ENCODE measurements around the gene MYBL2. TPM values are rescaled to one million over a fixed set of nuclear protein-coding genes. Genes with fewer than 3 reads are reported as not detected.
A peak's percentile ranks its signal among the peaks of the same experiment; 100 is the strongest.
"Not testable (repeated sequence)": the region's sequence is repeated elsewhere in the genome, so short reads cannot be mapped to it uniquely, and the experiment has no call there.

Gene MYBL2
- total and polyA plus RNA-seq, 3 experiments from 2014 or later = 0.20 to 78.6 (median 78.3) TPM

DNA sequence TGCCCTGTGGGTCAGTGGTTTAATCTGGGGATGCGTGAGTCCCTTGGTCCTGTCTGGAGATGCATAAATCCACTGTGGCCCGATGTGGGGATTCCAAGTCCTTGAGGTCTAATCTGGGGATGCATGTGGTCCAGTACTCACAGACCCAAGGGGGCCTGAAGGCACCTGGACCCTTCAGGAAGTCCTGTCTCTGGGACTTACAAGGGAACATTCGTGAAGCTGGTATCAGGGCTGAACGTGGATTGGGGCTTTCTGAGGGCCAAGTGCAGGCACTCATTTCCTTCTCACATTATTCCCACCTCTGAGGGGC is 85.1 kb downstream of the MYBL2 start:
- Mint-ChIP-seq H3K4me3 (peak overlapping the region in 1 of 7 donors; percentile 34), H3K9me3 (no peaks in the 10 kb centered on the region), H3K36me3 (no peaks in the 10 kb centered on the region), H3K4me1 (peaks cover 22 to 36% (median 33%) of the 10 kb centered on the region in 3 donors), H3K27ac (no peak overlapping the region), H3K27me3 (peaks cover 4 to 39% of the 10 kb centered on the region in 2 donors)
- Histone ChIP-seq H3K36me3 (ENCODE audit: insufficient read depth, low read length) (no peaks in the 10 kb centered on the region), H3K4me1 (ENCODE audit: insufficient read depth, low read length) (peaks cover 24% of the 10 kb centered on the region), H3K4me3 (ENCODE audit: low read length) (no peak overlapping the region), H3K9me3 (ENCODE audit: low read length) (no peaks in the 10 kb centered on the region), H3K27ac (ENCODE audit: low read depth, low read length) (no peak overlapping the region), H3K27me3 (ENCODE audit: insufficient read depth, low read length, poor library complexity, severe bottlenecking) (no peaks in the 10 kb centered on the region)
- no peak for DNase-seq
- ChIA-PET CTCF (interaction anchor here (5.9 kb wide), 1 partner anchor 330 kb away, joined by 74 read pairs; no protein-coding TSS in a partner anchor), POLR2A (no interaction called here)

DNA sequence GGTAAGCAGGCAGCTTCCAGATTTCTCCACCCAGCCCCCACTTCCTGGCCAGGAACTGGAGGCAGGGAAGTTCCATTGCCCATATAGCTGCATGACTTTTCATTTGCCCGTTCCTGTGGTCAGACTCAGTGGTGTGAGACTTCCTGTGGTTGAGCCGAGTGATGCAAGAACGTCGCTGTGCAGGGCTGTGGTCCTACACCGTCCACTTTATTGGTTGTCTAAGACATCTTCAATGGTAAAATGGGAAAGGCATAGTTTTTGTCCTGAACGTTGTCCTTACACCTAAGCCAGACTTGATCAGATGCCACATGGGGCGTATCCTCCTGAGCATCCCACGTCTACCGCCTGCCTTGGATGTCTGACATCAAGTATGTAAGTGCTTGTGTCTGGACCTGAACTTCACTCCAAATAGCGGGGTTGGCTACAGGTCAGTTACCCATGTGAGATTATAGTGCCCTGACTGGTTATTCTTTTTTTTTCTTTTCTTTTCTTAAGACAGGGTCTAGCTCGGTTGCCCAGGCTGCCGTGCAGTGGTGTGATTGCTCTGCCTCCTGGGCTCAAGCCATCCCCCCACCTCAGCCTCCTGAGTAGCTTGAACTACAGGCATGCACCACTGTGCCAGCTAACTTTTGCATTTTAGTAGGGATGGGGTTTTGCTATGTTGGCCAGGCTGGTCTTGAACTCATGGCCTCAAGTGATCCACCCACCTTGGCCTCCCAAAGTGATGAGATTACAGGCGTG is 85.8 kb downstream of the MYBL2 start:
- Histone ChIP-seq H3K27me3 (ENCODE audit: insufficient read depth, low read length, poor library complexity, severe bottlenecking) (no peaks in the 10 kb centered on the region), H3K36me3 (ENCODE audit: insufficient read depth, low read length) (no peaks in the 10 kb centered on the region), H3K4me3 (ENCODE audit: low read length) (no peak overlapping the region), H3K27ac (ENCODE audit: low read depth, low read length) (no peak overlapping the region), H3K4me1 (ENCODE audit: insufficient read depth, low read length) (peaks cover 24% of the 10 kb centered on the region), H3K9me3 (ENCODE audit: low read length) (no peaks in the 10 kb centered on the region)
- no peak for DNase-seq
- Mint-ChIP-seq H3K9me3 (no peaks in the 10 kb centered on the region), H3K4me3 (peak overlapping the region in 1 of 7 donors; percentile 61), H3K4me1 (peaks cover 22 to 36% (median 33%) of the 10 kb centered on the region in 3 donors), H3K27ac (peak overlapping the region in 2 of 8 donors; percentile 34 to 64), H3K36me3 (no peaks in the 10 kb centered on the region), H3K27me3 (peaks cover 4 to 36% of the 10 kb centered on the region in 2 donors)
- POLR2A ChIA-PET = no interaction called here
- CTCF ChIA-PET = interaction anchor here (5.9 kb wide), 1 partner anchor 329 kb away, joined by 74 read pairs; no protein-coding TSS in a partner anchor

DNA sequence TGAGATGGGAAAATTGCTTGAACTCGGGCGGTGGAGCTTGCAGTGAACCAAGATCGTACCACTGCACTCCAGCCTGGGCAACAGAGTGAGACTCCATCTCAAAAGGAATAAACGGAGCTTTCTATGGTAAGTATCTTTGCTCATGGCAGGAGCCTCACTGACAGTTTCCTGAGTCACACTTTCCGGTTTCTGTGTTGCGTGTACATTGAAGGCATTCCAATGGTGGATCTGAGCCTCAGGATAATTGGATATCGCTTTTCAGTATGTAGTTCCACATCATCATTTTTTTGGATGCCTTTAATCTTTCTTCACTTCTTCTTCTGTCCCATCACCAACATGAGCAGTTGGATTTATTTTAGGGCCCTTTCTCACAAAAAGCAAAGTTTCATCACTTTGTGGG is 88.5 kb downstream of the MYBL2 start:
- DNase-seq = no peak
- peaks cover 4 to 21% of the 10 kb centered on the region in 2 donors for H3K27me3 Mint-ChIP-seq
- no peaks in the 10 kb centered on the region for H3K9me3 ChIP-seq (ENCODE audit: low read length)
- H3K27ac ChIP-seq (ENCODE audit: low read depth, low read length) = no peak overlapping the region
- POLR2A ChIA-PET = no interaction called here
- H3K36me3 Mint-ChIP-seq = no peaks in the 10 kb centered on the region
- no peaks in the 10 kb centered on the region for H3K27me3 ChIP-seq (ENCODE audit: insufficient read depth, low read length, poor library complexity, severe bottlenecking)
- H3K27ac Mint-ChIP-seq = no peak overlapping the region
- peaks cover 16% of the 10 kb centered on the region for H3K4me1 ChIP-seq (ENCODE audit: insufficient read depth, low read length)
- H3K4me3 Mint-ChIP-seq = no peak overlapping the region
- peaks cover 22 to 27% (median 25%) of the 10 kb centered on the region in 3 donors for H3K4me1 Mint-ChIP-seq
- CTCF ChIA-PET = interaction anchor here (1.0 to 1.8 kb wide), 2 partner anchors 9 to 325 kb away, joined by 3 to 7 read pairs; no protein-coding TSS in a partner anchor
- no peaks in the 10 kb centered on the region for H3K9me3 Mint-ChIP-seq
- no peaks in the 10 kb centered on the region for H3K36me3 ChIP-seq (ENCODE audit: insufficient read depth, low read length)
- no peak overlapping the region for H3K4me3 ChIP-seq (ENCODE audit: low read length)

DNA sequence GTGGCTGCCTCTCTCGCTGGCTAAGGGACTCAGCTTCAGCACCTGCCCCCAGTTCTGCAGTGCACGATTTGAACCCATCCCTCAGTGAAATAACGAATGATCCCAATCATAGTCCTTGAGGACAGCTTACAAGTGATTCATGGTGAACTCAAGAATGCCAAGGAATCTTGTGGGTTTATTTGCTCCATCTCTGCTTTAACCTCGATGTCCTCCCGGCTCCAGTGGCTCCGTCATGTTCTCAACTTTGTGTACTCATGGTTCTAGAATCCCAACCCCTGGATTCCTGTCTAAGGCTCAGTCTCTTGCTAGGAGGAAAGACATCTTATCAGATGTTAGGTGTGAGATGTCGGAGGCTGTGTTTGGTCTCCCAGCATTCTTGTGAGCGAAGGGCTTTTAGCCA is 88.9 kb downstream of the MYBL2 start:
- ChIA-PET CTCF (interaction anchor here (0.9 to 1.8 kb wide), 2 partner anchors 28 to 325 kb away, joined by 3 to 7 read pairs; partner anchors contain the start of gene GTSF1L), POLR2A (no interaction called here)
- H3K4me1 ChIP-seq (ENCODE audit: insufficient read depth, low read length) = peaks cover 16% of the 10 kb centered on the region
- no peak for DNase-seq
- H3K4me3 ChIP-seq (ENCODE audit: low read length) = no peak overlapping the region
- Mint-ChIP-seq H3K4me1 (peaks cover 19 to 22% (median 21%) of the 10 kb centered on the region in 3 donors), H3K36me3 (no peaks in the 10 kb centered on the region), H3K27ac (no peak overlapping the region), H3K4me3 (no peak overlapping the region), H3K9me3 (no peaks in the 10 kb centered on the region), H3K27me3 (peaks cover 4 to 17% of the 10 kb centered on the region in 2 donors)
- H3K36me3 ChIP-seq (ENCODE audit: insufficient read depth, low read length) = no peaks in the 10 kb centered on the region
- no peak overlapping the region for H3K27ac ChIP-seq (ENCODE audit: low read depth, low read length)
- no peaks in the 10 kb centered on the region for H3K9me3 ChIP-seq (ENCODE audit: low read length)
- H3K27me3 ChIP-seq (ENCODE audit: insufficient read depth, low read length, poor library complexity, severe bottlenecking) = no peaks in the 10 kb centered on the region

DNA sequence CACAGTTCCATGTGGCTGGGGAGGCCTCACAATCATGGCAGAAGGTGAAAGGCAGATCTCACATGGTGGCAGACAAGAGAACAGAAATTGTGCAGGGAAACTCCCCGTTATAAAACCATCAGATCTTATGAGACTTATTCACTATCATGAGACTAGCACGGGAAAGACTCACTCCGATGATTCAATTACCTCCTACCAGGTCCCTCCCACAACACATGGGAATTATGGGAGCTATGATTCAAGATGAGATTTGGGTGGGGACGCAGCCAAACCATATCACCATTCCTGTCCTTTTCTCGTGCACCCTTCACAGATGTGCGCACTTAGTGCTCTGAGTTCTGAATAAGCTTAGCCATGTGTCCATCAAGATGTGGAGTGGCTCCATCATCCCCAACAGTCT is 91.0 kb downstream of the MYBL2 start:
- H3K27me3 Mint-ChIP-seq; H3K36me3 ChIP-seq (ENCODE audit: insufficient read depth, low read length); H3K27me3 ChIP-seq (ENCODE audit: insufficient read depth, low read length, poor library complexity, severe bottlenecking); H3K27ac ChIP-seq (ENCODE audit: low read depth, low read length); H3K36me3 Mint-ChIP-seq; H3K4me3 Mint-ChIP-seq; H3K4me1 ChIP-seq (ENCODE audit: insufficient read depth, low read length); H3K4me3 ChIP-seq (ENCODE audit: low read length); DNase-seq; H3K9me3 Mint-ChIP-seq; POLR2A ChIA-PET; H3K27ac Mint-ChIP-seq; H3K4me1 Mint-ChIP-seq; H3K9me3 ChIP-seq (ENCODE audit: low read length): not testable (repeated sequence)
- CTCF ChIA-PET = interaction anchor here (0.5 to 0.7 kb wide), 2 partner anchors 8 to 12 kb away, joined by 3 read pairs; no protein-coding TSS in a partner anchor

DNA sequence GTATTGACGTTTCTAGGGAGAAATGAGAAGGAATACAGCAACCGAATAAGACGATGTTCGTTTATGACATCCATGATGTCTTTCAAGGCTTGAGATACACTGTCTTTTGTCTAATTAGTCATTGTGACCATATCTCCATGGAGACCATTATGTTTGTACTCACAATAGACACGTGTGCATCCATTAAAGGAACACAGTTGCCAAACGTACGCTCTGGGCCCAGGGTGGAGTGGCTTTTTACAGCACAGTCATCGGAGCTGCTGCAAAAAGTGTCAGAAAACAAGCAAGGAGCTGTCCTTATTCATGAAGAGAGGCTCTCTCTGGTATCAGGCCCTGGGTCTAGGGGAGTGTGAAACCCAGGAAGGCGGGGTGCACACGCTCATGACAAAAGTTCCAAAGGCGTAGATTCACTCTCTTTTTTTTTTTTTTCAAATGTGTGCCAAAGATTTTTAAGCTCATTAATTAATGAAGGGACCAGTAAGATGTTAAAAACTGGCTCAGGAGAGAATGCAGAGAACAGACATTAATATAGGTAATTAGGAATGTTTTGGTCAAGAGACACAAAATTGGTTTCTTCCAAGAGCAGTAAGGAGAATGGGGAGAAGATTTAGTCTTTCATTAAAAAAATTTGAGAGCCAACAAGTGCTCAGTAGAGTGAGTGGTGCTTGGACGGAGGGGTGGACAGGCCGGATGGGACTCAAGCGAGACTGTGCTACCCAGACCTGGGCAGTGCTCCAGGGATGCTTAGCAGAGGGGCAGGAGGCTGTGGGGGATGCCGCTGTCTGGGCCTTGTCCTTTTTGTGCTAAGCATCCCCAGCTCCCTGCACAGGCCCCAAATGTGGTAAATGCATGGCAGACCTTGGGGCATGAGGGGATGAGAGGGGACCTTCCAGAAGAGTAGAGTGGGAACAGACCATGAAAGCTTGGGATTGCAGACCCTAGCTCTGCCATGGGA is 94.7 kb downstream of the MYBL2 start:
- CTCF ChIA-PET = interaction anchor here (0.9 to 1.3 kb wide), 2 partner anchors 11 to 223 kb away, joined by 3 read pairs; no protein-coding TSS in a partner anchor
- Histone ChIP-seq H3K9me3 (ENCODE audit: low read length) (no peaks in the 10 kb centered on the region), H3K4me1 (ENCODE audit: insufficient read depth, low read length) (no peaks in the 10 kb centered on the region), H3K36me3 (ENCODE audit: insufficient read depth, low read length) (no peaks in the 10 kb centered on the region), H3K27ac (ENCODE audit: low read depth, low read length) (no peak overlapping the region), H3K4me3 (ENCODE audit: low read length) (no peak overlapping the region), H3K27me3 (ENCODE audit: insufficient read depth, low read length, poor library complexity, severe bottlenecking) (no peaks in the 10 kb centered on the region)
- Mint-ChIP-seq H3K9me3 (no peaks in the 10 kb centered on the region), H3K4me3 (no peak overlapping the region), H3K36me3 (no peaks in the 10 kb centered on the region), H3K27ac (peak overlapping the region in 1 of 8 donors; percentile 68), H3K27me3 (peaks cover 2 to 3% of the 10 kb centered on the region in 2 donors), H3K4me1 (no peaks in the 10 kb centered on the region)
- DNase-seq = no peak
- POLR2A ChIA-PET = interaction anchor here (0.6 kb wide), 1 partner anchor 305 kb away, joined by 9 read pairs; no protein-coding TSS in a partner anchor

DNA sequence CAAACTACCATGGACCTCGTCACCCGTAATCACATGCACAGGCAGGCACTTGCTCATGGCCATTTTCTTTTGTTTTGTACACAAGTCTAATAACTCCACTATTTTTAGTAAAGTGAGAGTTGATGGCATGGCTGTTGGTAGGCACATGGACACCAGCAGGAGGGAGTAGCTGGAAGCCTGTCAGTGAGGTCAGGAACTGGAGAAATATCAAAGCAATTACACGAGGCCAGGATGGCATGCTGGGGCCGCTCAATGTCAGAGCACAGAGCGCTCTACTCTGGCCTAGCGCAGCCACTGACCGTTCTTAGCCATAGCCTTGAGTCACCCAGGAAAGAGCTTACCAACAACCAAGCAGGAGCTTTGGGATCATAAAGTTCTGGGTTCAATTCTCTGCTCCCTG is 96.0 kb downstream of the MYBL2 start:
- H3K9me3 ChIP-seq (ENCODE audit: low read length) = no peaks in the 10 kb centered on the region
- H3K36me3 ChIP-seq (ENCODE audit: insufficient read depth, low read length) = no peaks in the 10 kb centered on the region
- no peaks in the 10 kb centered on the region for H3K4me1 Mint-ChIP-seq
- no peak overlapping the region for H3K4me3 Mint-ChIP-seq
- no peak overlapping the region for H3K27ac Mint-ChIP-seq
- H3K36me3 Mint-ChIP-seq = no peaks in the 10 kb centered on the region
- H3K27me3 ChIP-seq (ENCODE audit: insufficient read depth, low read length, poor library complexity, severe bottlenecking) = no peaks in the 10 kb centered on the region
- DNase-seq = no peak
- POLR2A ChIA-PET = no interaction called here
- CTCF ChIA-PET = no interaction called here
- no peaks in the 10 kb centered on the region for H3K4me1 ChIP-seq (ENCODE audit: insufficient read depth, low read length)
- peaks cover 2 to 3% of the 10 kb centered on the region in 2 donors for H3K27me3 Mint-ChIP-seq
- H3K9me3 Mint-ChIP-seq = no peaks in the 10 kb centered on the region
- H3K27ac ChIP-seq (ENCODE audit: low read depth, low read length) = no peak overlapping the region
- no peak overlapping the region for H3K4me3 ChIP-seq (ENCODE audit: low read length)

DNA sequence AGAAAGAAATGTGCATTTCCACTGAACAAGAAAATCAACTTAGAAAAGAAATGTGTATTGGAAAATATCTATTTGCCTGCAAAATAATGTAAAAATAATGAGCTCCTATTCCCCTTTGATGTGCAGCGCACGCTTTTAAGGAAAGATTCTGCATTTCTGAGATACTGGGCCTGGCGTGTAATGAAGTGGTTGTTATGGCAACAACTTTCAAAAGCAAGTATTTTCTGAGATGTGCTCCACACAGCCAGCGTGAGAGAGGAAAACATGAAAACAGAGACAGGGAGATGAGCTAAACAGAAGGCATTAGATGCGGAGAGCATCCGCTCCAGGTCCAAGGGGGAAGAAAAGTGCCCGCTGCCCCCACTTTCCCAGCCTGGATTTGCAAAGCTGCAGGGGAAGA is 99.0 kb downstream of the MYBL2 start:
- ChIA-PET POLR2A (no interaction called here), CTCF (interaction anchor here (1.4 kb wide), 1 partner anchor 314 kb away, joined by 3 read pairs; no protein-coding TSS in a partner anchor)
- Histone ChIP-seq H3K4me3 (ENCODE audit: low read length) (no peak overlapping the region), H3K9me3 (ENCODE audit: low read length) (no peaks in the 10 kb centered on the region), H3K4me1 (ENCODE audit: insufficient read depth, low read length) (no peaks in the 10 kb centered on the region), H3K36me3 (ENCODE audit: insufficient read depth, low read length) (no peaks in the 10 kb centered on the region), H3K27ac (ENCODE audit: low read depth, low read length) (no peak overlapping the region), H3K27me3 (ENCODE audit: insufficient read depth, low read length, poor library complexity, severe bottlenecking) (no peaks in the 10 kb centered on the region)
- Mint-ChIP-seq H3K9me3 (no peaks in the 10 kb centered on the region), H3K4me3 (no peak overlapping the region), H3K4me1 (no peaks in the 10 kb centered on the region), H3K27ac (peak overlapping the region in 1 of 8 donors; percentile 9), H3K27me3 (peaks cover 3 to 5% of the 10 kb centered on the region in 2 donors), H3K36me3 (no peaks in the 10 kb centered on the region)
- DNase-seq = no peak
